Activated CD8-positive, alpha-beta memory T cell treated with anti-CD3 and anti-CD28 coated beads for 4 hours (primary cell): ENCODE data around the gene SLC51B.
A peak's percentile ranks its signal among the peaks of the same experiment; 100 is the strongest.
"Not testable (repeated sequence)": the region's sequence is repeated elsewhere in the genome, so short reads cannot be mapped to it uniquely, and the experiment has no call there.

Experiments
- DNase-seq, 2 donors: peaks; one replicate each; pipeline ENCODE4 v3.0.0-alpha.2; 2020; ENCODE audit warnings: low read depth in 2 of 2

SLC51B gene

GRCh38 chr15:65066001-65066634 lies 20.9 kb downstream of the SLC51B start:
- DNase-seq: no peak

DNA sequence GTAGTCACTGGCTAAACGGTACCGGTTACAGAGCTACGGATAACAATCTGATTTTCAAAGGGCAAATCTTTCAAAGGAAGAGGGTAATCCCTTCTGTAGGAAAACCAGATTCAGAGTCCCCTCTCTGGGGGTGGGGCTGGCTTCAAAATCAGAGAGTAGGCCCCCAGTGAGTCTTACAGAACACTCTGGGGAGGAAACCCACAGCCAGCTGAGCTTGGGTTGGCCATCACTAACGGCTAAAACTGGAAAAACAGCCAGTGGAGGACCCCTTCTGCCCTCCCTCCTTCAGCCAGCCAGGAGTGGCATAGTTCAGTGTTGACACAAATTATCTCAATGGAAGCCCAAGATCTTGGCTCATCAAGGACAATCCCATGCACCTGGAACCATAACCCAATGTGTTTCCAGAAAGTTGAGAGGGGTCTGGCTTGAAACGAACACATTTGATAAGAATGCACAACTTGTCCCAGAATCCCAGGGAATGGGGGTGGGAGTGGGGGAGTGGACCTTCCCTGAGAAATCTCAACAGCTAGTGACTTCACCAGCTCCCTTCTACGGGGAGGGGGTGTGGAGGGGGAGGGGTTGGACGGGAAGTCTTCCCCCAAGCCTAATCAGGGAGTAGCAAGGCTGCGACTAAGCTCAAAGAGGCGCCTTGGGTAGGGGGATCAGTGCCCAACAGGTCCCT lies 21.6 kb downstream of the SLC51B start:
- DNase-seq: no peak

GRCh38 chr15:65067317-65067644 lies 22.1 kb downstream of the SLC51B start:
- DNase-seq: no peak

- no peak for DNase-seq
Observed at GRCh38 chr15:65067645-65068402, 22.6 kb downstream of the SLC51B start, which contains the start of gene RASL12. Gene RASL12, minus strand, starts transcription at chr15:65067991. Its CDS starts 156 bp downstream, at chr15:65067835.

GRCh38 chr15:65068403-65068788 lies 23.2 kb downstream of the SLC51B start:
- DNase-seq: no peak

DNA sequence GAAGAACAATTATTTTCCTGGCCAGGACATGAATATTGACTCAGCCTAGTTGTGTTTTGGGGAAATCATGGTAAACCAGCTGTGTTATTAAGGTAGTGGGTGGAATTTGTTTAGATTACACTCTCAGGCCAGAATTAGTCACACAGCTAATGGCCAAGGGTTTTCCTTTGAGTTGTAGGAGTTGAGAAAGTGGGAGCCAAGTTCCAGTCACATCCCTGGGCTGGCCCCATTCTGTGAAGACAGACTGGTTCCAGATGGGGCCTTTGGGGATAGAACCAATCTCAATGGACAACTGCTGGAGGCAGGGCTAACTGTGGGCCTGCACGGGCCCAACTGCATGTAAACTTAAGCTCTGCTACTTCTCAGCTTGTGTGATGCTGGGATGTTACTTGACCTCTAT lies 24.0 kb downstream of the SLC51B start:
- DNase-seq: no peak

DNA sequence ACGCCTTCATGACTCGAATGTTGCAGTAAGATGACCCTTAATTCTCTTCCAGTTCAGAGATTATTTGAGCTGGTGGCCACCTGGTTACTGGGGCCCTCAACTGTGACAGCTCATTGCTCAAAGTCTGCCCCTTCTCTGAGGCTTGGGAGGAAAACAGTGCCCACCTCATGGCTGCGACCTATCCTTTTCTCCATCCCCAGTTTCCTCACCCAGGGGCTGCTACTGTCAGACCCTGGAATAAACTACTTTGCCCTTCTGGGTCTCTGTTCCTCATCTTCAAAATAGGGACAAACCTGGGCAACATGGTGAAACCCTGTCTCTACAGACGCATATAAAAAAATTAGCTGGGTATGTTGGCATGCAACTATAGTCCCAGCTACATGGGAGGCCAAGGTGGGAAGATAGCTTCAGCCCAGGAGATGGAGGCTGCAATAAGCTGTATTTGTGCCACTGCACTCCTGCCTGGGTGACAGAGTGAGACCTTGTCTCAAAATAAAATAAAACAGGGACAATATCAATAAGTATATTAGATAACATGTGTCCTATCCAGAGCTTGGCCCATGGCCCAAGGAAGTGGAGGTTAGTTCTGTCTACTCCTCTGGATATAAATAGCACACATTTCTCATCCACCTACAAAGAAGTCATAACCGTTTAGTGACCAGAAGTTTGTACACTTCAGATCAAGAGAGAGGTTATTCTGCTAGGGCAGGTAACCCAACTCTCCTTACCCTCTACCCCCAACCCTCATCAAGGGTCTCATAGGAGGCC lies 24.8 kb downstream of the SLC51B start:
- DNase-seq: no peak

GRCh38 chr15:65071381-65071811 lies 26.2 kb downstream of the SLC51B start:
- no peak for DNase-seq

DNA sequence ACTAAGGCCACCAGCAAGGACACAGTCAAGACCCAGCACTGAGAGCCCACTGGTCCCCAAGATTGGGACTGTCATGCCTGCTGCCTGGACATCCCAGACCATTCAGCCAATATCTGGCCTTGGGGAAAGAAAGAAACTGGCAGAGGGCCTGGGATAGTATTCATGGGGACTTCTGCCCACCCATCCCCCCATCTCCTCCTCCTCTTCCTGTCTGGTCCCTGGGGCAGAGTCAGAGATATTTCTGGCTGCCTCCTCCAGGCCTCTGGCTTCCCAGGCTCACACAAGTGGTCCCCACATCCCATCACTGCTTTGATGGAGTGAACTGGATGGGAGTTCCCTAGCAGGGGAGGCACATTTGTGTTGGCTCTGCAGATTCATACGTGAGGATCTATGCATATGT lies 26.8 kb downstream of the SLC51B start:
- no peak for DNase-seq

- no peak for DNase-seq
Observed at GRCh38 chr15:65072617-65073016, 27.4 kb downstream of the SLC51B start.

GRCh38 chr15:65074946-65075345 lies 29.8 kb downstream of the SLC51B start:
- DNase-seq: not testable (repeated sequence)

DNA sequence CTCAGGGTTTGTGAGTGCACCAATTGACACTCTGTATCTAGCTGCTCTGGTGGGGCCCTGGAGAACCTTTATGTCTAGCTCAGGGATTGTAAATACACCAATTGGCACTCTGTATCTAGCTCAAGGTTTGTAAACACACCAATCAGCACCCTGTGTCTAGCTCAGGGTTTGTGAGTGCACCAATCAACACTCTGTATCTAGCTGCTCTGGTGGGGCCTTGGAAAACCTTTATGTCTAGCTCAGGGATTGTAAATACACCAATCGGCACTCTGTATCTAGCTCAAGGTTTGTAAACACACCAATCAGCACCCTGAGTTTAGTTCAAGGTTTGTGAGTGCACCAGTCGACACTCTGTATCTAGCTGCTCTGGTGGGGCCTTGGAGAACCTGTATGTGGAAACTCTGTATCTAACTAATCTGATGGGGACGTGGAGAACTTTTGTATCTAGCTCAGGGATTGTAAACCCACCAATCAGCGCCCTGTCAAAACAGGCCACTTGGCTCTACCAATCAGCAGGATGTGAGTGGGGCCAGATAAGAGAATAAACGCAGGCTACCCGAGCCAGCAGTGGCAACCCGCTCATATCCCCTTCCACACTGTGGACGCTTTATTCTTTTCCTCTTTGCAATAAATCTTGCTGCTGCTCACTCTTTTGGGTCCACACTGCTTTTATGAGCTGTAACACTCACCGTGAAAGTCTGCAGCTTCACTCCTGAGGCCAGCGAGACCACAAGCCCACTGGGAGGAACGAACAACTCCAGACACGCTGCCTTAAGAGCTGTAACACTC lies 30.6 kb downstream of the SLC51B start:
- not testable (repeated sequence) for DNase-seq

- DNase-seq: no peak
Observed at GRCh38 chr15:65076486-65077290, 31.5 kb downstream of the SLC51B start, which contains the start of gene KBTBD13. Gene KBTBD13, plus strand, starts transcription at chr15:65076746. Its CDS starts 70 bp downstream, at chr15:65076816.

DNA sequence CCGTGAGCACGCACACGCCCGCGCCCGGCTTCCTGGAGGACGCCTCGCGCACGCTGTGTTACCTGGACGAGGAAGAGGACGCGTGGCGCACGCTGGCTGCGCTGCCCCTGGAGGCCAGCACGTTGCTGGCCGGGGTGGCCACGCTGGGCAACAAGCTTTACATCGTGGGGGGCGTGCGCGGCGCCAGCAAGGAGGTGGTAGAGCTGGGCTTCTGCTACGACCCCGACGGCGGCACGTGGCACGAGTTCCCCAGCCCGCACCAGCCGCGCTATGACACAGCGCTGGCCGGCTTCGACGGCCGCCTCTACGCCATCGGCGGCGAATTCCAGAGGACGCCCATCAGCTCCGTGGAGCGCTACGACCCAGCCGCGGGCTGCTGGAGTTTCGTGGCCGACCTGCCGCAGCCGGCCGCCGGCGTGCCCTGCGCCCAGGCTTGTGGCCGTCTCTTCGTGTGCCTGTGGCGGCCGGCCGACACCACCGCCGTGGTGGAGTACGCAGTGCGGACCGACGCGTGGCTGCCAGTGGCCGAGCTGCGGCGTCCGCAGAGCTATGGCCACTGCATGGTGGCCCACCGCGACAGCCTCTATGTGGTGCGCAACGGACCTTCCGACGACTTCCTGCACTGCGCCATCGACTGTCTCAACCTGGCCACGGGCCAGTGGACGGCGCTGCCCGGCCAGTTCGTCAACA lies 32.2 kb downstream of the SLC51B start:
- DNase-seq: no peak

DNA sequence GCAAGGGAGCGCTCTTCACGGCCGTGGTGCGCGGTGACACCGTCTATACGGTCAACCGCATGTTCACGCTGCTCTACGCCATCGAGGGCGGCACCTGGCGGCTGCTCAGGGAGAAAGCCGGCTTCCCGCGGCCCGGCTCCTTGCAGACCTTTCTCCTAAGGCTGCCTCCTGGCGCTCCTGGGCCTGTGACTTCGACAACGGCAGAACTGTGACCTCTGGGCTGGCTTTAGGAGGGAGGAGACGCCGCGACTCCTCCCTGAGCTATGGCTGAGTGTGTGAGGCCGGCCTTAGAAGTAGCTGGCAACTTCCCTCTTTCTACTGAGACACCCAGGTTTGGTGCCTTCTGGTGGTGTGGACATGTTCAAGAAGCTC lies 32.8 kb downstream of the SLC51B start:
- peak in 1 of 2 donors; percentile 10 for DNase-seq

DNA sequence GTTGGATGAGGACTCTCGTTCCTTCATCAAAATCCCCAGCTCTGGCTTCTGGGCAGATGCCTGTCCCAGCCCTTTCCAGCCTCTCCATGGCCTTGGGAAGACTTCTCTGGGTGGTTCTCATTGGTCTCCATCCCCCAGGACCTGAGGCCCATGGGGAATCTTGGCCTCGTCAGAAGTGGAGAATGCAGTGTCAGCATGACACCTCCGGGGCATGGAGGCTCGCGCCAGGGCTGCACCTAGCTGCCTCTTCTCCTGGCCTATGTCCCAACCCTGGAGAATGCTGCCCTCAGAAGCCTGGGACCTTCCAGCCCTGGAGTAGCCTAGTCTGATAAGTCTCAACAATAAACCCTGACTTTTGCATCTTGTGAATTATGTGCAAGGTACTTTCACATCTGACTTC lies 34.4 kb downstream of the SLC51B start:
- no peak for DNase-seq

DNA sequence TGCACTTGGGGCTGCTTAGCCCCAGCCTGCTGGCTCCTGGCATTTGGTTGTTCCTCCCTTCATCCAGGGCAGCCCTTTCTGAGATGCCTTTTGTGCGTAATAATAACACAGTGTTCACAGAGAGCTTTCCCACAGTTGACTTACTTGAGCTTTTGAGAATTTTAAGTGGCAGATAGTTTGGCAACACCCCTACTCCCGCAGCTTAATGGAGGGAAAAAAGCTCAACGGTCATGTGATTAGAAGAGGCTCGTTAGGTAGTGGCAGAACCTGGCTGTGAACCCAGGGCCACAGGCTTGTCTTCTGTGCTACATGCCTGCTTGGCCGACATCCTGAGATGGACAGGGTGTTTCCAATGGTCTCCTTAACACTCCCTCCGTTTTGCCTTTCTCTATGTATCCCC lies 36.1 kb downstream of the SLC51B start:
- no peak for DNase-seq

DNA sequence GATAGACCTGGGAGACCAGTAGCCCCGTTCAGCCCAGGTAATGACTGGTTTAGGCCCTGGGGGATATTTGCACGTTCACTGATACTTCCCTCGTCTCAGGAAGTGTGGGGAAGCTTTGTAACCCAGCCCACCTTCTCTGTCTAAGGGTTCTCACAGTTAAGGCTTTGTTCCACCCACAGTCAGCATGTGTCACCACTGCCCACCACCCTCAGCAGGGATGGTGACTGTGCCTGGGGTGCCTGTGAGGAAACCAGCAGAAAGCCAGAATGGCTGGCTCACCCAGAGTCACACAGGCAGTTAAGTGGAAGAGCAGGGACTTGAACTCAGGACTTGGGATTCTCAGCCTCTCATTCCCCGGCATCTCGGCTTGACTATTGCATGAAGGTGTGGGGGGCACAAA lies 36.6 kb downstream of the SLC51B start:
- peak in 1 of 2 donors; percentile 13 for DNase-seq

- DNase-seq: no peak
Observed at GRCh38 chr15:65082303-65082953, 37.2 kb downstream of the SLC51B start.
